ENCODE results near the gene POU3F2. TPM values are rescaled to one million over a fixed set of nuclear protein-coding genes. Genes with fewer than 3 reads are reported as not detected.
A peak's percentile ranks its signal among the peaks of the same experiment; 100 is the strongest.

The POU3F2 gene
- polyA plus RNA-seq, 1 of the 3 experiments (the other 2 are of a cell fraction), result 1.0 TPM

DNA sequence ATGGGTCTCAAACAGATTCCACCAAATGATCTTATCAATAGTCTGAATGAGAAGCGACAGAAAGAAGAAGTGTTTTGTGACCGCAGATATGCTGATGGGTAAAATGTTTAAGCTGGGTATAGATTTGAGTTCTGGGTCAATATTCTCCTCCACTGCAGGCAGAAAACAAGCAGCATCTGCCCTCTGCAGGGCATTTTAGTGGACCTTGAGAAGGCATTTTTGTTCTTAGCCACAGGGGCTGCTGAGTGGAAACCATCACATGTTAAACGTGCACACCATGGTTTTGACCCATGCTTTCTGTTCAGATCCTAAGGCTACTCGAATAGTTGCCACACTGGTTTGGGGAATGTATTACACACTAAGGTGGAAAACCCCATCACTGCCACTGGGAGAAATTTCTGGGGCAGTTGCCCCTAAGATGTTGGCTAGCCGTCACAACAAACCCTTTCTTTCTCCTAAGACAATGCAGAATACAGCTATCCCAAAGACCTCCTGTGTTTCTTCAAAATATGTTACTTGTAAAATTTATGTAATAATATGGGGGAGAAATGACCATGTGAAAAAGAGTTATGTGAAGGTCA is 5.5 kb downstream of the POU3F2 start:
- Histone ChIP-seq H3K4me1 (ENCODE audit: control insufficient read depth in 1 of 2, insufficient read depth in 2 of 2, low read depth in 1 of 2, low read length in 1 of 2) (peaks cover 5 to 11% of the 10 kb centered on the region in 2 experiments; a peak in 2 of 4 replicates), H3K9me2 (no peaks in the 10 kb centered on the region), H3K79me2 (ENCODE audit: insufficient read depth) (peaks cover 10% of the 10 kb centered on the region), H3K27ac (ENCODE audit: low read depth in 2 of 2, low read length in 1 of 2) (no peak overlapping the region), H4K20me1 (ENCODE audit: insufficient read depth) (no peaks in the 10 kb centered on the region; the same call in 1 of the 2 replicates), H3K4me3 (ENCODE audit: low read depth in 2 of 2, low read length in 1 of 2) (no peak overlapping the region; a peak in 1 of 4 replicates), H2AFZ (ENCODE audit: low read depth) (no peak overlapping the region), H3K27me3 (ENCODE audit: insufficient read depth) (no peaks in the 10 kb centered on the region), H3K36me3 (replicated peaks in 1 of 2; ENCODE audit: control insufficient read depth in 1 of 2, insufficient read depth in 2 of 2, low read length in 1 of 2) (no peaks in the 10 kb centered on the region), H3F3A (replicated peaks; ENCODE audit: insufficient read depth) (no peaks in the 10 kb centered on the region), H3K9me3 (no peaks in the 10 kb centered on the region), H3K4me2 (no peak overlapping the region), H3K9ac (no peak overlapping the region)
- peak; percentile 61 for DNase-seq
- ChIA-PET CTCF (interaction anchor here (0.6 to 2.5 kb wide), 12 partner anchors 10 to 1653 kb away, joined by 3 to 9 read pairs (median 3); no protein-coding TSS in a partner anchor), POLR2A (no interaction called here)
- WGBS (ENCODE audit: low lambda C conversion rate), result 62% methylated on average over 5 of the region's 5 CpGs
- TF ChIP-seq, protein P1, sequence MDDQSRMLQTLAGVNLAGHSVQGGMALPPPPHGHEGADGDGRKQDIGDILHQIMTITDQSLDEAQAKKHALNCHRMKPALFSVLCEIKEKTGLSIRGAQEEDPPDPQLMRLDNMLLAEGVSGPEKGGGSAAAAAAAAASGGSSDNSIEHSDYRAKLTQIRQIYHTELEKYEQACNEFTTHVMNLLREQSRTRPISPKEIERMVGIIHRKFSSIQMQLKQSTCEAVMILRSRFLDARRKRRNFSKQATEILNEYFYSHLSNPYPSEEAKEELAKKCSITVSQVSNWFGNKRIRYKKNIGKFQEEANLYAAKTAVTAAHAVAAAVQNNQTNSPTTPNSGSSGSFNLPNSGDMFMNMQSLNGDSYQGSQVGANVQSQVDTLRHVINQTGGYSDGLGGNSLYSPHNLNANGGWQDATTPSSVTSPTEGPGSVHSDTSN (IDR thresholded peaks at IDR 0.05), result no peak
- TF ChIP-seq, protein P2, sequence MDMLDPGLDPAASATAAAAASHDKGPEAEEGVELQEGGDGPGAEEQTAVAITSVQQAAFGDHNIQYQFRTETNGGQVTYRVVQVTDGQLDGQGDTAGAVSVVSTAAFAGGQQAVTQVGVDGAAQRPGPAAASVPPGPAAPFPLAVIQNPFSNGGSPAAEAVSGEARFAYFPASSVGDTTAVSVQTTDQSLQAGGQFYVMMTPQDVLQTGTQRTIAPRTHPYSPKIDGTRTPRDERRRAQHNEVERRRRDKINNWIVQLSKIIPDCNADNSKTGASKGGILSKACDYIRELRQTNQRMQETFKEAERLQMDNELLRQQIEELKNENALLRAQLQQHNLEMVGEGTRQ (IDR thresholded peaks at IDR 0.05; ENCODE audit: borderline replicate concordance, low read depth, low read length), result no peak
- TF ChIP-seq RFX5 (IDR thresholded peaks at IDR 0.05; ENCODE audit: low read length) (no peak), EZH2phosphoT487 (IDR thresholded peaks at IDR 0.05; ENCODE audit: borderline replicate concordance, low read depth) (no peak), CHD2 (IDR thresholded peaks at IDR 0.05; ENCODE audit: low read length, partially characterized antibody) (no peak), TEAD4 (IDR thresholded peaks at IDR 0.05; ENCODE audit: borderline replicate concordance, insufficient read depth) (no peak), ELF1 (IDR thresholded peaks at IDR 0.05) (no peak), NFIC (IDR thresholded peaks at IDR 0.05; ENCODE audit: borderline replicate concordance) (no peak), RXRA (IDR thresholded peaks at IDR 0.05; ENCODE audit: borderline replicate concordance, low read depth) (no peak), GATA2 (CRISPR knock-in tag; IDR thresholded peaks at IDR 0.05) (no peak), RCOR1 (IDR thresholded peaks at IDR 0.05; ENCODE audit: low read length) (no peak), TCF12 (IDR thresholded peaks at IDR 0.05) (no peak), MEF2A (IDR thresholded peaks at IDR 0.05; ENCODE audit: borderline replicate concordance, low read depth) (no peak), FOSL2 (IDR thresholded peaks at IDR 0.05; ENCODE audit: borderline replicate concordance, low read depth) (no peak), FOXJ3 (CRISPR knock-in tag; IDR thresholded peaks at IDR 0.05) (no peak), SIN3A (IDR thresholded peaks at IDR 0.05; ENCODE audit: borderline replicate concordance, low read depth, low read length) (no peak), NRF1 (IDR thresholded peaks at IDR 0.05; ENCODE audit: low read depth, low read length) (no peak), FOXM1 (IDR thresholded peaks at IDR 0.05; ENCODE audit: low read depth) (no peak), RAD21 (IDR thresholded peaks at IDR 0.05; ENCODE audit: low read length) (peak; percentile 81), POLR2AphosphoS5 (IDR thresholded peaks at IDR 0.05; ENCODE audit: low read depth, low read length) (no peak), SMC3 (IDR thresholded peaks at IDR 0.05; ENCODE audit: low read depth, low read length) (peak; percentile 84)
- TF ChIP-seq, protein P3, sequence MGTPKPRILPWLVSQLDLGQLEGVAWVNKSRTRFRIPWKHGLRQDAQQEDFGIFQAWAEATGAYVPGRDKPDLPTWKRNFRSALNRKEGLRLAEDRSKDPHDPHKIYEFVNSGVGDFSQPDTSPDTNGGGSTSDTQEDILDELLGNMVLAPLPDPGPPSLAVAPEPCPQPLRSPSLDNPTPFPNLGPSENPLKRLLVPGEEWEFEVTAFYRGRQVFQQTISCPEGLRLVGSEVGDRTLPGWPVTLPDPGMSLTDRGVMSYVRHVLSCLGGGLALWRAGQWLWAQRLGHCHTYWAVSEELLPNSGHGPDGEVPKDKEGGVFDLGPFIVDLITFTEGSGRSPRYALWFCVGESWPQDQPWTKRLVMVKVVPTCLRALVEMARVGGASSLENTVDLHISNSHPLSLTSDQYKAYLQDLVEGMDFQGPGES (IDR thresholded peaks at IDR 0.05; ENCODE audit: low read depth, low read length), result no peak
- TF ChIP-seq, protein P4, sequence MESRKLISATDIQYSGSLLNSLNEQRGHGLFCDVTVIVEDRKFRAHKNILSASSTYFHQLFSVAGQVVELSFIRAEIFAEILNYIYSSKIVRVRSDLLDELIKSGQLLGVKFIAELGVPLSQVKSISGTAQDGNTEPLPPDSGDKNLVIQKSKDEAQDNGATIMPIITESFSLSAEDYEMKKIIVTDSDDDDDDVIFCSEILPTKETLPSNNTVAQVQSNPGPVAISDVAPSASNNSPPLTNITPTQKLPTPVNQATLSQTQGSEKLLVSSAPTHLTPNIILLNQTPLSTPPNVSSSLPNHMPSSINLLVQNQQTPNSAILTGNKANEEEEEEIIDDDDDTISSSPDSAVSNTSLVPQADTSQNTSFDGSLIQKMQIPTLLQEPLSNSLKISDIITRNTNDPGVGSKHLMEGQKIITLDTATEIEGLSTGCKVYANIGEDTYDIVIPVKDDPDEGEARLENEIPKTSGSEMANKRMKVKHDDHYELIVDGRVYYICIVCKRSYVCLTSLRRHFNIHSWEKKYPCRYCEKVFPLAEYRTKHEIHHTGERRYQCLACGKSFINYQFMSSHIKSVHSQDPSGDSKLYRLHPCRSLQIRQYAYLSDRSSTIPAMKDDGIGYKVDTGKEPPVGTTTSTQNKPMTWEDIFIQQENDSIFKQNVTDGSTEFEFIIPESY (IDR thresholded peaks at IDR 0.05; ENCODE audit: borderline replicate concordance, low read depth), result no peak
- TF ChIP-seq, protein P5, sequence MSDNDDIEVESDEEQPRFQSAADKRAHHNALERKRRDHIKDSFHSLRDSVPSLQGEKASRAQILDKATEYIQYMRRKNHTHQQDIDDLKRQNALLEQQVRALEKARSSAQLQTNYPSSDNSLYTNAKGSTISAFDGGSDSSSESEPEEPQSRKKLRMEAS (IDR thresholded peaks at IDR 0.05; ENCODE audit: low read depth), result no peak
- TF ChIP-seq, protein P6, sequence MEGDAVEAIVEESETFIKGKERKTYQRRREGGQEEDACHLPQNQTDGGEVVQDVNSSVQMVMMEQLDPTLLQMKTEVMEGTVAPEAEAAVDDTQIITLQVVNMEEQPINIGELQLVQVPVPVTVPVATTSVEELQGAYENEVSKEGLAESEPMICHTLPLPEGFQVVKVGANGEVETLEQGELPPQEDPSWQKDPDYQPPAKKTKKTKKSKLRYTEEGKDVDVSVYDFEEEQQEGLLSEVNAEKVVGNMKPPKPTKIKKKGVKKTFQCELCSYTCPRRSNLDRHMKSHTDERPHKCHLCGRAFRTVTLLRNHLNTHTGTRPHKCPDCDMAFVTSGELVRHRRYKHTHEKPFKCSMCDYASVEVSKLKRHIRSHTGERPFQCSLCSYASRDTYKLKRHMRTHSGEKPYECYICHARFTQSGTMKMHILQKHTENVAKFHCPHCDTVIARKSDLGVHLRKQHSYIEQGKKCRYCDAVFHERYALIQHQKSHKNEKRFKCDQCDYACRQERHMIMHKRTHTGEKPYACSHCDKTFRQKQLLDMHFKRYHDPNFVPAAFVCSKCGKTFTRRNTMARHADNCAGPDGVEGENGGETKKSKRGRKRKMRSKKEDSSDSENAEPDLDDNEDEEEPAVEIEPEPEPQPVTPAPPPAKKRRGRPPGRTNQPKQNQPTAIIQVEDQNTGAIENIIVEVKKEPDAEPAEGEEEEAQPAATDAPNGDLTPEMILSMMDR (IDR thresholded peaks at IDR 0.05), result peak; percentile 76
- TF ChIP-seq, protein P7, sequence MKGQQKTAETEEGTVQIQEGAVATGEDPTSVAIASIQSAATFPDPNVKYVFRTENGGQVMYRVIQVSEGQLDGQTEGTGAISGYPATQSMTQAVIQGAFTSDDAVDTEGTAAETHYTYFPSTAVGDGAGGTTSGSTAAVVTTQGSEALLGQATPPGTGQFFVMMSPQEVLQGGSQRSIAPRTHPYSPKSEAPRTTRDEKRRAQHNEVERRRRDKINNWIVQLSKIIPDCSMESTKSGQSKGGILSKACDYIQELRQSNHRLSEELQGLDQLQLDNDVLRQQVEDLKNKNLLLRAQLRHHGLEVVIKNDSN (IDR thresholded peaks at IDR 0.05; ENCODE audit: borderline replicate concordance, low read depth), result no peak
